GM18502 (cell line): ENCODE measurements around the gene HIGD1A.
"Not testable (repeated sequence)": the region's sequence is repeated elsewhere in the genome, so short reads cannot be mapped to it uniquely, and the experiment has no call there.

Experiments
- ATAC-seq: cut with Tn5 transposase; IDR thresholded peaks from one replicate; pipeline ENCODE4 v1.9.1; 2021; ENCODE audit warnings: mild to moderate bottlenecking; ENCODE audit not compliant: unreplicated experiment, poor library complexity

HIGD1A gene

GRCh38 chr3:42829628-42830436 is 25.5 kb upstream of the HIGD1A start:
- no peak for ATAC-seq

GRCh38 chr3:42829083-42829627 is 24.9 kb upstream of the HIGD1A start:
- ATAC-seq: no peak

- ATAC-seq: no peak
Measured at GRCh38 chr3:42827654-42828053, 23.4 kb upstream of the HIGD1A start.

- ATAC-seq: no peak
Measured at GRCh38 chr3:42827023-42827422, 22.7 kb upstream of the HIGD1A start.

- no peak for ATAC-seq
Measured at GRCh38 chr3:42826141-42826540, 21.9 kb upstream of the HIGD1A start.

- ATAC-seq: no peak
Measured at GRCh38 chr3:42823351-42823750, 19.1 kb upstream of the HIGD1A start.

- no peak for ATAC-seq
Measured at GRCh38 chr3:42822828-42823227, 18.5 kb upstream of the HIGD1A start.

GRCh38 chr3:42820746-42821051 is 16.4 kb upstream of the HIGD1A start:
- no peak for ATAC-seq

- ATAC-seq: no peak
Measured at GRCh38 chr3:42819351-42819965, 15.2 kb upstream of the HIGD1A start.

- no peak for ATAC-seq
Measured at GRCh38 chr3:42815826-42816225, 11.5 kb upstream of the HIGD1A start.

- no peak for ATAC-seq
Measured at GRCh38 chr3:42814914-42815507, 10.7 kb upstream of the HIGD1A start.

- ATAC-seq: no peak
Measured at GRCh38 chr3:42814246-42814645, 10.0 kb upstream of the HIGD1A start.

GRCh38 chr3:42811118-42811883 is 7.0 kb upstream of the HIGD1A start:
- ATAC-seq: not testable (repeated sequence)

- not testable (repeated sequence) for ATAC-seq
Measured at GRCh38 chr3:42810706-42811105, 6.4 kb upstream of the HIGD1A start.

GRCh38 chr3:42809202-42809601 is 4.9 kb upstream of the HIGD1A start, which contains the start of gene ACKR2:
Gene ACKR2, plus strand, starts transcription at chr3:42809445. Its CDS starts 55,058 bp downstream, at chr3:42864503.
- ATAC-seq: no peak

- no peak for ATAC-seq
Measured at GRCh38 chr3:42807929-42808328, 3.6 kb upstream of the HIGD1A start.

- no peak for ATAC-seq
Measured at GRCh38 chr3:42805141-42805821, 991 bp upstream of the HIGD1A start.

GRCh38 chr3:42804831-42805132 is 492 bp upstream of the HIGD1A start:
- ATAC-seq: no peak

GRCh38 chr3:42803414-42804105 is 730 bp downstream of the HIGD1A start:
- peak; percentile 24 for ATAC-seq
